Stimulated activated CD4-positive, alpha-beta T cell treated with anti-CD3 and anti-CD28 coated beads, Interleukin-15, amount 100 ng/mL, for 48 hours (primary cell): ENCODE measurements around the gene LDB2.

Experiments used
- DNase-seq, 2 donors: peaks; one replicate each; pipeline ENCODE4 v3.0.0-alpha.2; 2020; ENCODE audit warnings: low read depth in 2 of 2

The LDB2 gene

GRCh38 chr4:16685536-16685935 is 212.9 kb downstream of the LDB2 start:
- DNase-seq: no peak

DNA sequence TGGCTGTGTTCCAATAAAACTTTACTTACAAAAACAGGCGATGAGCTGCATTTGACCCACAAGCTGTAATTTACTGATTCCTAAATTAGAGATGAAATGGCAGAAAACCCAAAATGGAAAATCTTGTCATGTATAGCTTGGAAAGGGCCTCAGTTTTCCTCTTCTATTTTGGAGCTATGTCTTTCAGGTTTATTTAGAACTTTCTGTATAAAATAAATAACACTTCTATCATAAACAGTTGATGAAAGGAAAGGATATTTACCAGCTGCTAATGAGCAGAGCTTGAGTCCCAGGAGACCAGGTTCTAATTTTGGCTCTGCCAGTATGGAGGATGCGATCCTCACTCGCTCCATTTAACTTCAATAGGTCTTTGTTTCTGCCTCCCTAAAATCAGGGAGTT is 213.5 kb downstream of the LDB2 start:
- DNase-seq: no peak

GRCh38 chr4:16684097-16684496 is 214.3 kb downstream of the LDB2 start:
- no peak for DNase-seq

GRCh38 chr4:16682975-16683374 is 215.5 kb downstream of the LDB2 start:
- DNase-seq: no peak

DNA sequence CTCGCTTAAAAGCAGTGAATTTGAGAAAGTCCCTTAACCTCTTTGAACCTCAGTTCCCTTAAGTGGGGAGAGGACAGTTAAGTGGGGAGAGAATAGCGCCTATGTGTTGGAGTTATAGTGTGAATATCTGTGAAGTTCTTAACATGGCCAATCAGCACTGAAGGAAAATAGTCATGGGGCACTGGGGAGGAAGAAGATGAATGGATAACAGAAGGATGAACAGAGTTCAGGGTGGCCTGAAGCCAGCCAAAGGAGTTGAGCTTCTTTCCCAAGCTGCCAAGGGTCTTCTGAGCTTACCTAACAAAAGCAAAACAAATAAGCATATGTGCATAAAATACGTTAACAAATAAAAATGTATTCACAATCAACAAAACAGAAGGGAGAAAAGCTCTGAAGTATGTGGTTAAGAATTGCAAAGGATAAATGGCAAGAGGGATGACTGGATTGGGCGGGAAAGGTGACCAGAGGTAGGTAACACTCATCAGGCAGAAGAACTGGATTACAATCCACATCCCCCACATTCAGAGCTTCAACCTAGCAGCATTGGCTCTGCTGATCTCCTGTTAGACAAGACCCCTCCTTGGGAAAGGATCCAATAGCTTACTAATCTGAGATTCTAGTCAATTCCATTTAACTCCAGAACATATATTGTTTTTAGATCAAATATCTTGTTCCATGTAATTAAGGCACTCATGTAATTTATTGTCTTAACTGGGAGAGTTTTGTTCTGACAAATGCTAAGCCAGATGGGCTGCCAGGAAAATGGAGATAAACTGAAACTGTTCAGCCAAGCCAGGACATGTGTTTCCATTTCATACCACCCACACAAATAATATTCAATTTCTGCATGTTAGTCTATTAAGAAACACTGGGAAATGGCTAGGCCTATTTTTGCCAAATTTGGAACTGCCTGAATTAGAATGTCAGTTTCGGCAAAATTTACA is 221.2 kb downstream of the LDB2 start:
- no peak for DNase-seq

DNA sequence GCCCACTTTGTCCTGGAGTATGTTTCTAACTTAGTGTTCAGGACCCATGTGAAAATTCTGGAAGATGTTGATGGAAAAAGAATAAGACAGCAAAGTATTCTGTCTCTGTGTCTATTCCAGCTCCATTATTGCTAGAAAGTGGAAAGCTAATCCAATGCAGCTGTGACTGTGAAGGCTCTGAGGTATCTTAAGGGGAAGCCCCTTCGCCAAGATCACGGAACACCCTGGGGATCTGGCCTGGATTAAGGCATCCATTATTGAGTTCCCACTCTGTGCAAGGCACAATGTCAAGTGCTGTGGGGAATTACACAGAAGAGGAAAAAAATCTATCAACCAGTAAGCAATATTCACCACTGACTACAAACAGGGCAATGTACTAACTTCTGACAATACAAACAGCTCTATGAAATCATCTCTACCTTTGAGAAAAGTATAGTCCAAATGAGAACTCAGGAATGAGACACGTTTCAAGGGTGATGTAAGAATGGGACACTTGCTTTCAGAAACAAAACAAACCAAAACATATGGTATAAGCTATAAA is 222.1 kb downstream of the LDB2 start:
- no peak for DNase-seq

GRCh38 chr4:16674082-16674481 is 224.4 kb downstream of the LDB2 start:
- DNase-seq: no peak

DNA sequence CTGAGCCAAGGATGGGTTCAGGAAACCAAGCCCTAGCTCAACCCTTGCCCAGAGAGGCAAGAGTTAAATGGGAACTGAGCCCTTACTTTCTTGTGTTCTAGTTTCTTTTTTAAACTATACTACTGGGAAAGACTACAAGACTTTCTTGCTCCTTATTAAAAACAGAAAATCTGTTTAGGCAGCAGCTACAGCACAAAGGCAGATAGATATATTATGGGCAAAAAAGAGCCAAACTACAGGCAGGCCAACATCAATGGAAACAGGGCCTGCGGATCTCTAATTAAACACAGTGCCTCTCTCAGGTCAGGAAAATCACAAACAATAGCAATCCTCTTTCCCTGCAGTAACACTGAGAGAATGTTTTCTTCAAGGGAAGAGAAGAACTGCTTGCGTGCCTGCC is 226.0 kb downstream of the LDB2 start:
- DNase-seq: no peak

- DNase-seq: no peak
These were observed 226.7 kb downstream of the LDB2 start for GRCh38 chr4:16671741-16672140.

DNA sequence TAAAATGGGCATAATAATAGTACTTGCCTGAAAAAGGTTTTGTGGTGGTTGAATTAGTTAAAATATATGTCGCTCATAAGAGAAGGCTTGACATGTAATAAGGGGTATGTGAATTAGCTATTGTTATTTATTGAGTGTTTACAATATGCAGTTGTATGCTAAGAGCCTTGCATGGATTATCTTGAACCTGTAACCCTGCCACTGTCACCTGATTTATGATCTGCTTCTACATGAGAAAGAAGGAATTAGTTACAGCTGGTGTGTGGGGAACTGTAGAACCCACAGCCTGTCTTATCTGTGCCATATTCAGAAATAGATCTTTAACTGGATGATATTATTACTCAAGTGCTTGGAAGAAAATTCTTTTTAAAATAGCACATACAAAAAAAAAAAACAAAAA is 227.7 kb downstream of the LDB2 start:
- no peak for DNase-seq

GRCh38 chr4:16669036-16669435 is 229.4 kb downstream of the LDB2 start:
- no peak for DNase-seq

DNA sequence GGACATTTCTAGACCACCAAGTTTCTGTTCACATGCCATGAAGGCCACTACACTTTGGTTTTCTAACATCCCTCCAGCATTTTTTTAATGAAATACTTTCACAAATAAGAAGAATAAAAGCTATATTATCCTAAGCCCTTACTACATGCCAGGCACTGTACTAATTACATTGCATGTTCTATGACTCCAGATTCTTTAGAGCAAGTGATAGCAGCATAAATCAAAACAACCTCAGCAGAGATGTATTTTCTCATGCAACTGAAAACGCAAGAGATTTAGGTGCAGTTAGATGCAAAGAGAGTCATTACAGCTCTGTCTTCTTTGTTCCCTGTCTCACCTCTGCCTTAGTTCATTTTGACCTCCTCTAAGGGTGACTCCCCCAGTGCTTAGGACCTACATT is 230.0 kb downstream of the LDB2 start:
- DNase-seq: no peak

GRCh38 chr4:16667464-16667863 is 231.0 kb downstream of the LDB2 start:
- DNase-seq: no peak

DNA sequence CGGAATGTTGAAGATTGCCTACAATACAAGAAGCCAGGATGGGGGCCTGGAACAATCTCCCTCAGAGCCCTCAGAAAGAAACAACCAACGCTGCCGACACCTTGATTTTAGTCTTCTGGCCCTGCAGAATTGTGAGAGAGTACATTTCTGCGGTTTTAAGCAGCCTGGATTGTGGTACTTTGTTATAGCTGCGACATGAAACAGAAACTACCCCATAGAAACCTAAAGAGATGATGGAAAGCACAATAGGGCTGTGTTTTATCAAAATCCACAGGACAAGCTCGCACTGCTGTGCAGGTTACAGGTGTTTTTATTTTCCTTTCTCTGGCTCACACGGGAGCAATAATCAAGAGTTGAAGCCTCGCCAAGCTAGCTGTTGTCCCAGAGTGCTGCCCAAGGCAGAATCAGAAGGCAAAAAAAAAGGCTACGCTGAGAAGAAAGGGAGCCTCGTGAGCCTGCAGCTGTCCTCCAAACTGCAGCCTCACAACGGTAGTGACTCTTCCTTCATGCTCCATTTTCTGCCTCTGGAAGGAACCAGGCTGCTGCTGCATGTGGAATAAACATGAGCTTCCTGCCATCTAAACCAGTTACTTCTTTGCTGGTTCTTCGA is 232.4 kb downstream of the LDB2 start:
- no peak for DNase-seq

DNA sequence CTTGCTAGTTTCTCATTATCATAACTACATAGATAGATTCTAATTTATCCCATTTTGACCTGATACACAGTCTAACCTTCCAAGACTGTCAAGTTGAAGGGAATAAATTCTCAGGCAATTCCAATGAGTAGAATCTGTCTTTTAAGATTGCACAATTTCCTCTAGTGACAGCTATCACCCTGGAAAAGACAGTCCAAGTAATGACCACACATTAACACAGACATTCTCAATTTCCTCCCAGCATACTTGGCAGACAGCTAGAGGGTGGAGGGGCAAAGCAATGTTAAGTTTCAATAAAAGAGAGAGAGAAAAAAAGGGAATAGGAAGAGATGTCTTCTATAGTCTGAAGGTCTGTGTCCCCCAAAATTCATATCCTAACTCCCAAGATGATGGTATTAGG is 234.7 kb downstream of the LDB2 start:
- no peak for DNase-seq

DNA sequence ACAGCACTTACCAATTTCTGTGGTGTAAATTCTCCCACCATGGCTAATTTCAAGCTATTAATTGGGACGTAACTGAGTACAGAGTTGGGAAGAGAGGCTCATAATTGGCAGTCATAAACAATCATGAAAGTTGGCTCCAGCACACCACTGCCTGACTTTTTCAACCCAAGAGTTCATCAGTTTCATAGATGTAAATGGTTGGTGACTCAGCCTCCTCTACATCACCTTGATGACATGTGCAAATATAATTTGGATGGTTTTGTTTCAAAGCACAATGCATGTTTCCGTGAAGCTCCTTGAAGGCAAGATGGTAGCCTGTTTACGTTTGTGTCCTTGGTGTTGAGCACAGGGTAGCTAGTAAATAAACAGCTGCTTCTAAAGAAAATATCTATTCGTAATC is 235.1 kb downstream of the LDB2 start:
- no peak for DNase-seq

DNA sequence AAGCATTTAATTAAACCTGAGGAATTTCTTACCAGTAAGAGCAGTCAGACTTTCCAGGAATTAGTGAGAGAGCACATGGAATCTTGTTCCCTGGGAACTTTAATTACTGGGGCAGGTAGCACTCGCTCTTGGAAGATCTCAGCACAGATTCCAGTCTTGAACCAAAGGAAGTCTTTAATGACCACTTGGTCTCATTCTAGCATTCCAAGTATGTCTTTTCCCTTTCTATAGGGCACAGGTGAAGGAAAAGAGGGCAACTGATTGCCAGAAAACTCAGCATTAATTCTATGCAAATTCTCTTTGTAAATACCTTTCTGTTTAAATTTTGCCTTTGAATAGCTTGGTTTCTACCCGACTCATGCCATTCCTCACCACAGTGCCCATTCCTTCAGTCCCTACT is 236.6 kb downstream of the LDB2 start:
- no peak for DNase-seq

GRCh38 chr4:16660656-16661055 is 237.8 kb downstream of the LDB2 start:
- no peak for DNase-seq

- DNase-seq: no peak
These were observed 238.8 kb downstream of the LDB2 start for GRCh38 chr4:16659694-16660093.

GRCh38 chr4:16659079-16659478 is 239.4 kb downstream of the LDB2 start:
- DNase-seq: no peak

DNA sequence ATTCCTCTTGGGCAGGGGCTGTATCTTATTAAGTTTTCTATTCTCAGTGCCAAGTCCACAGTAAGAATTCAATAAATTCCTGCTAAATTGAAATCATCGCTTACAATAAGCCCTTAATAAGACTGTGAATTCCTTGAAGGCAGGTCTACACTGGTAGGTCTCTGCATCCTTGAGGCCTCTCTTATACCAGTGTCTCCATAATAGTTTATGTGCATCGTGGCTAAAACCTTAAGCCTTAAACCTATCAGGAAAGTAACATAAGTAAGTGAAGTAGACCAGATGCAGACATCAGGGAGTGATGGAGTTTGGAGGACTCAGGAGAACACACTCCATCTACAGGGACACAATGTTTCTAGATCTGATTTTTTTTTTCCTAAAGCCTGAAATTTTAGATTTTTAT is 240.3 kb downstream of the LDB2 start:
- no peak for DNase-seq

DNA sequence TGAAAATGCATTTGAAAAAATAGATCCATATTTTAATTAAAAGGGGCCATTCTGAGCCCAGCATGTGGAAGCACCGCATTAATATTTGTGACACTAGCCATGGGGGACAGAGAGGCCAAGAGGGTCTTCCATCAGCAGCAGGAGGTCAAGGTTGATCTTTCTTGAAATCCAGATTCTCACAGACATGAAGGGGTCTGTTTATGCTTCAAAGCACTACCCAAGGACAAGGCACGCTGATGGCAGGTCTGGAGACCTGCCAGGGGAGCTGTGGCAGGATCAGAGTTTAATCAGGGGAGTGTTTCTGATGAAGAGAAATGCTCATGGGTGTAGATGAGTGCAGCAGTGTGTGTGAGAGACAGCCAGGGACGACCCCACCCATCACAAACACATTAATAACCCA is 243.3 kb downstream of the LDB2 start:
- DNase-seq: no peak

DNA sequence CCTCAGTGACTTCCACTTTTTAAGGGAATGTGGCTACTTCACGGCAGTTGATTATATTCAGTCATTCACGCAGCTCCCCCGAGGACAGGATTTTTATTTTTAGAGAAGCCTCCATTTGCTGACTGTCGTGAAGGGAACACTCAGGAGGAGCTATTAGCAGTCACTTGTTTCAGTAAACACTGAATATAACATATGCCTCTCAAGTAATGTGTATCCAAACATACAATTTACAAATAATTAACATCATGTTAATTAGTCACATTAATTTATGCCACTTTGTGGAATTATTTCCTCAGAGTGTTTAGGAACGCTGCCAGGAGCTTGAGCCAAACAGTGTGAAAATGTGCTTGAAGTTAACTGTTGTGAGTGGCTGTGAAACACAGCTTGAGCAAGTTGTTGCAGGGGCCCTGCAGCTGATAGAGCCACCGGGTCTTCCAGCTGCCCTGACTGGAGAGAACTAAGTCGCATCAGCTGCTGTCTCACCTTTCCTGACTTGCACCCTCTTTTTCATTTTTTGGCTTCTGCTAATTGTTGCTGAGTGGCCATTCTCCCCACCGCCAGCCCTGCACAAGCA is 245.6 kb downstream of the LDB2 start:
- DNase-seq: no peak
